Dedifferentiated amniotic fluid mesenchymal stem cell (primary cell): ENCODE measurements around the gene SMYD3.
"Not testable (repeated sequence)": the region's sequence is repeated elsewhere in the genome, so short reads cannot be mapped to it uniquely, and the experiment has no call there.

Source experiments
- DNase-seq: peaks from one replicate; pipeline ENCODE4 v3.0.0-alpha.2; 2016; ENCODE audit errors: extremely low spot score

SMYD3 gene

GRCh38 chr1:245802941-245803665, 704.0 kb downstream of the SMYD3 start:
- DNase-seq: no peak

DNA sequence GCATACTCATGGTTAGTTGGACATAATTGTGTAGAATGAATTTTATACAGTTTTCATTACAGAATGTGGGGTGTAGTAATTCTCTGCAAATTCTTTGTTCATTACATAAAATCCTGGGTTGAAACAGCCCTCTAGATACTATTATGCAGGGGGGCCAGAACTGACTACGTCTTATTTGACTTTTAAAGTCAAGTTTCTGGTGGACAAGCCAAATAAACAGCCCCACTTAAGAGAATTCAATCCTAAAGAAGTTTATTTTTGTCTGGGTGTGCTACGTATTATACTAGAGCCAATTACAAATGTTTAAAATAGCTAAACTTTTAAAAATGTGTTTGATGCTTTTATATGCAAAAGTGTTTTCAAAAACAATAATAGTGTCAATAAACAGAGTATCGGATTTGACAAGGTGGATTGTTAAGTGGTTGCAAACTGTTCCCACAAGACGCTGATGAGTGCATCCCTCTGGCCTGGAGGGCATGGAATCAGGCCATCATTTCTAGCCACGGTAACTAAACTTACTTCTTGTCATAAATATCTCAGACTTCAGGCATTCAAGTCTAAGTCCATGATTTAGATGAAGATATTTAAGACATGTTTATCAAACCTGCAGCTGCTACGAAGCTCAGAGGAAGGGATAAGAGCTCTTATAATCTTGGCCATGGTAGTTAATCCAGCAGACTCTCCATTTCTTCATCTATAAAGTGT, 706.0 kb downstream of the SMYD3 start:
- DNase-seq: peak; percentile 86

GRCh38 chr1:245798349-245798711, 708.7 kb downstream of the SMYD3 start:
- no peak for DNase-seq

- no peak for DNase-seq
These were observed 709.3 kb downstream of the SMYD3 start for GRCh38 chr1:245797592-245798348.

- no peak for DNase-seq
These were observed 715.4 kb downstream of the SMYD3 start for GRCh38 chr1:245791410-245792312.

- DNase-seq: no peak
These were observed 716.6 kb downstream of the SMYD3 start for GRCh38 chr1:245790441-245790840.

DNA sequence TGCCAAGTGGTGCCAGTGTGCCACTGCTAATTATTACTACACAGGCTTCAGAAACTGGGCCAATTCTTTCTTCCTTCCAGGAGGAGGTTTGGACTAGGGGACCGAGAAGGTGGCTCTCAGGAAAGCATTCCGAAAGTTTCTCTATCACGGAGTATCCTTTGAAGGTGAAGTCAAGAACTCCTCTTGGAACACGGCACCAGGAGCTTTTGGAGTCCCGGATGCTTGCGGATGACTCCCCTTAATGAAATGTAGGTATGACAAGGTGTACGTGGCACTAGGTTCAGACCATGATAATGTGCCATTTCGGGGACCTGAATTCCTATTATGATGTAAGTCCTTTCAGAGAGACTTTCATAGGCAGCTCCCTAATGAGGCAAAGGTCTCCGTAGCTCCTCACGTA, 718.2 kb downstream of the SMYD3 start:
- DNase-seq: no peak

DNA sequence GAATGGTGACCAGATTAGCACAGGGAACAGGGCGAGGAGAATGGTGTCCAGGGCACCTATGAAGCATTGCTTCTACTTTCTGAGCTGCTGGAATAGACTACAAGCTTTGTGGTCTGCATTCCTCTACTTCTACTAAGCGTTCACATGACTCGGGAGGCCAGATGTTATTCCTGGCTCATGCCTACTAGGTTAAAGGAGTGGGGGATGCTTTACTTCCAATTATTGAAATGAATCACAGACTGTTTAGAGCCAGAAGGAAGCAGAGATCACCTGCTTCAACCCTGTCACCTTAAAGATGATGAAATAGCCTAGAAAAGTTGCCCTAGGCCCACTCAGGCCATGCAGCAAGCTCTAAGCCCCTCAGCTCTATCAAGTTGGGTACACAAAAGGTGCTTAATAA, 718.8 kb downstream of the SMYD3 start:
- peak; percentile 92 for DNase-seq

GRCh38 chr1:245786948-245787347, 720.1 kb downstream of the SMYD3 start:
- DNase-seq: no peak

DNA sequence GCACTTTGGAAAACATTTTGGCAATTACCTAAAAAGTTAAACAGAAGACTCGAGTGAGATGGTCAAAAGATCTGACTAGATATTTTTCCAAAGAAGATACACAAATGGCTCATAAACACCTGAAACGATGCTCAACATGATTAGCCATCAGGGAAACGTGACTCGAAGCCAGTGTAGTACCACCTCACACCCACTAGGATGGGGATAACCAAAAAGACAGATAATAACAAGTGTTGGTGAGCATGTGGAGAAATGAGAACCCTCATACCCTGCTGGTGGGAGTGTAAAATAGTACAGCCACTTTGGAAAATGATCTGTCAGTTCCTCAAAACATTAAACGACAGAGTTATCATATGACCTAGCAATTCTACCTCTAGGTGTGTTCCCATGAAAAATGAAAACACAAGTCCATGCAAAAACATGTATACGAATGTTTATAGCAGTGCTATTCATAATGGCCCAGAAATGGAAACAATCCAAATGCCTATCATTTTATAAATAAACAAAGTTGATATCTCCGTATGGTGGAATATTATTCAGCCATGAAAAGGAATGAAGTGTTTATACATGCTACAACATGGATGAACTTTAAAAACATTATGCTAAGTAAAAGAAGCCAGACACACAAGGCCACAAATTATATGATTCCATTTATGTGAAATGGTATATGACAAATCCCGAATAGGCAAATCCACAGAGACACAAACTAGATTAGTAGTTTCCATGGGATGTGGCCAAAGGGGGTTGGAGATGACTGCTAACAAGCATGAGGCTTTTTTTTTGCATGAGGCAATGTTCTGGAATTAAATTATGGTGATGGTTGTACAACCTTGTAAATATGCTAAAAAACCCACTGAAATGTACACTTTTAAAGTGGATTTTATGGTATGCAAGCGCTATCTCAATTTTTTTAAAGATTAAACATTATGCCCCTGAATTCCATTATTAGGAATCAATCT, 727.0 kb downstream of the SMYD3 start:
- no peak for DNase-seq

DNA sequence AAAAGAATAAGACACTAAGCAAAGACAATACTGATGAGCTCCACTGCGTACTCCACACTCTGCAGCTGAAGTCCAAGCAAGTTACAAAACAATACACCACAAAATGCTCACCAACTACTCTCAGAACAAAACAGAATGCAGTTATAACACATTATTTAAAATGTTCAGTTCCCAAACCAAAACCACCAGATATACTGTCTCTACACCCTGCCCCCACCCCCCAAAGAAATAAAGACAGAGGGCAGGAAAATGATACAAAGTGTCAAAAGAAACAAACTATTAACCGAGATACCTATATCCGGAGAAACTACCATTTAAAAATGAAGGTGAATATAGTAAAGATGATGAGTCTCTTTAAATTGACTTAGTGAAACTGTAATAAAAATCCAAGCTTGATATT, 729.3 kb downstream of the SMYD3 start:
- no peak for DNase-seq

DNA sequence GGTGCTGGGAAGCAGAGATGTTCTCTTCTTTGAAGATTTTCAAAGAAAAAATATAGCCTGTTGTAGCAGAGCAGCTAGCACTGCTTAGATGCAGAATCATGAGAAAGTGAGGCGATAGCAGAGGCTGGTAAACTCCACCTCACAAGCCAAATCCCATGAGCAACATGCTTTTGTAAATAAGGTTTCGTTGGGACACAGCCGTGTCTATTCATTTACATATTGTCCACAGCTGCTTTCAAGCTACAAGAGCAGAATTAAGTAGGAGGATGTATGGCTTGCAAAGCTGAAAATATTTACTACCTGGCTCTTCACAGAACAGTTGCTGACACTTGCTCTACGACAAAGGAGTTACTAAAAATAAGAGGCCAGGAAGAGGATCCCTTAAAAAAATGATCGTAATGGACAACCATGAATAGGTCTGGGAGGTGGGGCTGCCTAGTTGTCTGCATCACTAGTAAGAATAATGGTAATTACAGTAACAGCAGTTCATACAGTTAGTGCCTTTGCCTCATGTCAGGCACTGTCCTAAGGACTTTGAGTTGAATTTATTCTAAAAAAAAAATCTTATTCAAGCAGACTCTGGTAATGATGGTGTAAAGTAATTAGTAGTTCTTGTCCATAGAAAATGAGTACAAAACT, 730.3 kb downstream of the SMYD3 start:
- no peak for DNase-seq

GRCh38 chr1:245776139-245776538, 730.9 kb downstream of the SMYD3 start:
- DNase-seq: no peak

DNA sequence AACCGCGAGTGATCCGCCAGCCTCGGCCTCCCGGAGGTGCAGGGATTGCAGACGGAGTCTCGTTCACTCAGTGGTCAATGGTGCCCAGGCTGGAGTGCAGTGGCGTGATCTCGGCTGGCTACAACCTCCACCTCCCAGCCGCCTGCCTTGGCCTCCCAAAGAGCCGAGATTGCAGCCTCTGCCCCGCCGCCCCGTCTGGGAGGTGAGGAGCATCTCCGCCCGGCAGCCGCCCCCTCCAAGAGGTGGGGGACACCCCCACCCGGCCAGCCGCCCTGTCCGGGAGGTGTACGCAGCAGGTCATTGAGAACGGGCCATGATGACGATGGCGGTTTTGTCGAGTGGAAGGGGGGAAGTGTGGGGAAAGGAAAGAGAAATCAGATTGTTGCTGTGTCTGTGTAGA, 732.1 kb downstream of the SMYD3 start:
- not testable (repeated sequence) for DNase-seq

GRCh38 chr1:245774196-245774595, 732.9 kb downstream of the SMYD3 start:
- DNase-seq: no peak

DNA sequence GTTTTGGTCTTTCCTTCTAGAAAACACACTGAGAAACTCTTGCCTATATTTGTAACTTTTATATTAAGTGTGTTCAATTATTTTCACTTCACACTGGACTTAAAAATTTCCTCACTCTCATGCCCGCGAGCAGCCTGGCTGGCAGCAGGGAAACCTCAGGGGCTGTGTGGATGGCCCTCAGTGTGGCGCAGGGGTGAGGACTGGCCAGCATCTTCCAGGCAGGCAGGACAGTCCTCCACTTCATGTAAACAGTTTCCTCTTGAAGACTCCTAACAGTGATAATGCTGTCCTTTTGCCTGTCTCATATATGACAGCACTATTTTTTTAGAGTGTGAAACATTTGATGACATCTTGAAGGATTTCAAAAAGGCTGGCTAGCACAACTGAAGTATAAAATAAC, 733.7 kb downstream of the SMYD3 start:
- no peak for DNase-seq

DNA sequence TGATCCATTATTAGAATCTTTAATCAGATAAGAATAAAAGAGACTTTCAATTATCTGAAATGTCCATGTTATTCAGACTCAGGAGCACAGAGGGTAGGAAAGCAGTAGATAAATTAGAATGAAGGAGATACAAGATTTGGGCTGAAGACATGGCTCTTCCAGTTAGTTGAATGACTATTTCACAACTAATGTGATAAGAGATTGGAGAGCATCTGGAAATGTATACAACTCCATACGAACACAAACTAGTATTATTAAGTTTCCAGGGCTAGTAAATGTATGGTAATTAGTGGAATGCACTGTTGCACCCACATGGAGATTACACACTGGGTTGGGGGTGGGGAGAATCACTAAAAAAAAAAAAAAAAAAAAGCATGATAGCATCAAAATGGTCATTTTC, 734.3 kb downstream of the SMYD3 start:
- no peak for DNase-seq

GRCh38 chr1:245772325-245772724, 734.8 kb downstream of the SMYD3 start:
- DNase-seq: peak; percentile 18

GRCh38 chr1:245771511-245772281, 735.4 kb downstream of the SMYD3 start:
- peak; percentile 84 for DNase-seq
